K562 (cell line): ENCODE measurements around the gene CHAD. TPM values are rescaled to one million over a fixed set of nuclear protein-coding genes. Genes with fewer than 3 reads are reported as not detected.

ENCODE experiments used
- ATAC-seq: fragments of 200-7000 bp; cut with Tn5 transposase; 3 replicates; pipeline ENCODE4 v1.9.1; 2020; ENCODE audit warnings: moderate library complexity
- BruUV-seq: library from RNA; stranded (reverse); fragments of 400-500 nt; replicated peaks from 2 replicates; lab custom pipeline; 2021; lab: Mats Ljungman, UMichigan
- CTCF ChIA-PET: fragments of 300-600 bp; formaldehyde crosslinking; extraction: SDS; loops from one replicate; lab custom pipeline; 2021; ENCODE audit warnings: low intra/inter-chr PET ratio; lab: Yijun Ruan, JAX
- POLR2A ChIA-PET: fragments of 300-600, 350-650 bp; sonication (Branson Sonifier 250); formaldehyde crosslinking; extraction: SDS; loops from one replicate; lab custom pipeline; 2021; ENCODE audit warnings: antibody characterized with exemption, inconsistent platforms; lab: Yijun Ruan, JAX
- DNase-seq, 4 experiments: peaks; one replicate each; pipeline versions ENCODE4 v3.0.0 to v3.0.0-alpha.2; 2011 to 2018; ENCODE audit warnings: low spot score in 3 of 4, mixed read lengths in 3 of 4; ENCODE audit errors: extremely low read depth in 1 of 4
- FAIRE-seq: peaks from 2 replicates; lab custom pipeline; 2011; peaks lifted over from hg19 to GRCh38; lab: Jason Lieb, UNC
- H2AFZ ChIP-seq: 2 replicates; pipeline ENCODE4 v1.6.0; 2011; ENCODE audit warnings: low read depth, low read length, control low read depth, inconsistent platforms
- H3K27ac ChIP-seq: fragments of 200-600 bp; 3 replicates; pipeline ENCODE4 v1.8.0; 2011; ENCODE audit warnings: low read depth, mild to moderate bottlenecking, control low read depth, inconsistent platforms, low read length, moderate library complexity, mixed read lengths; ENCODE audit errors: extremely low read depth
- H3K27me3 ChIP-seq, 2 experiments: fragments of 300-600 bp in 1 of 2; 2 replicates in 1 of 2; 3 replicates in 1 of 2; pipeline versions ENCODE4 v1.6.0 to v1.8.0; 2011; ENCODE audit warnings: inconsistent platforms in 2 of 2, low read length in 2 of 2, mild to moderate bottlenecking in 1 of 2, mixed read lengths in 1 of 2, moderate library complexity in 1 of 2; ENCODE audit not compliant: control insufficient read depth in 2 of 2, insufficient read depth in 2 of 2
- H3K36me3 ChIP-seq: fragments of 300-600 bp; 3 replicates; pipeline ENCODE4 v1.8.0; 2011; ENCODE audit warnings: mild to moderate bottlenecking, low read length, inconsistent platforms; ENCODE audit not compliant: control insufficient read depth, insufficient read depth
- H3K4me1 ChIP-seq, 2 experiments: fragments of 200-600 bp in 1 of 2; replicated peaks in 1 of 2; 2 replicates in 1 of 2; 3 replicates in 1 of 2; pipeline versions ENCODE4 v1.5.1 to v1.8.0; 2011; ENCODE audit warnings: inconsistent platforms in 2 of 2, low read length in 2 of 2, mild to moderate bottlenecking in 1 of 2, mixed read lengths in 1 of 2, moderate library complexity in 1 of 2; ENCODE audit not compliant: control insufficient read depth in 2 of 2, insufficient read depth in 2 of 2
- H3K4me2 ChIP-seq: 2 replicates; pipeline ENCODE4 v1.6.1; 2011; ENCODE audit warnings: low read length, control low read depth, inconsistent platforms, mixed read lengths; ENCODE audit not compliant: insufficient read depth
- H3K4me3 ChIP-seq: fragments of 200-600 bp; sonication (generic), shearing (Covaris generic); 2 replicates; pipeline ENCODE4 v1.5.1; 2016; ENCODE audit warnings: control low read depth, inconsistent platforms
- H3K79me2 ChIP-seq: fragments of 200-600 bp; 3 replicates; pipeline ENCODE4 v1.8.0; 2011; ENCODE audit warnings: low read length, inconsistent platforms; ENCODE audit not compliant: control insufficient read depth, insufficient read depth
- H3K9ac ChIP-seq, 2 experiments: 2 replicates each; pipeline versions ENCODE4 v1.6.0 to v1.6.1; 2011; ENCODE audit warnings: low read depth in 2 of 2, low read length in 2 of 2, control low read depth in 1 of 2, inconsistent platforms in 1 of 2, mild to moderate bottlenecking in 1 of 2, mixed read lengths in 1 of 2; ENCODE audit not compliant: insufficient read depth in 1 of 2
- H3K9me1 ChIP-seq: one replicate; pipeline ENCODE4 v1.6.0; 2011; ENCODE audit warnings: inconsistent platforms, mild to moderate bottlenecking, low read length, moderate library complexity; ENCODE audit not compliant: control insufficient read depth, insufficient read depth
- H3K9me3 ChIP-seq: replicated peaks from 2 replicates; pipeline ENCODE4 v1.5.1; 2011; ENCODE audit warnings: low read depth, low read length, inconsistent platforms; ENCODE audit not compliant: control insufficient read depth, insufficient read depth
- H4K20me1 ChIP-seq: replicated peaks from 2 replicates; pipeline ENCODE4 v1.6.1; 2011; ENCODE audit warnings: low read length, inconsistent platforms, mixed read lengths; ENCODE audit not compliant: control insufficient read depth, insufficient read depth
- BRCA1 ChIP-seq, 2 experiments: fragments of 450-650 bp in 1 of 2; sonication (generic) in 1 of 2; formaldehyde crosslinking in 1 of 2; IDR thresholded peaks; 2 replicates each; pipeline versions ENCODE4 v1.5.0 to v1.6.1; 2017 to 2020; ENCODE audit warnings: mild to moderate bottlenecking in 1 of 2, missing genetic modification reagents in 1 of 2
- CBFB ChIP-seq: sonication (generic); formaldehyde crosslinking; IDR thresholded peaks from 2 replicates; pipeline ENCODE4 v1.4.0; 2020; ENCODE audit warnings: mild to moderate bottlenecking, missing genetic modification reagents
- GTF2A2 ChIP-seq: IDR thresholded peaks from 2 replicates; pipeline ENCODE4 v1.6.1; 2016; ENCODE audit warnings: mild to moderate bottlenecking, missing genetic modification characterization, missing compliant biosample characterization
- WGBS: fragments of 100-300 bp; shearing (Covaris generic); methylation state at CpG from one replicate; pipeline ENCODE4 v1.1.6; 2016; ENCODE audit warnings: low coverage, mixed read lengths; ENCODE audit not compliant: insufficient coverage; ENCODE audit errors: missing lambda C conversion rate; 5-methylcytosine and 5-hydroxymethylcytosine counted together
- in situ Hi-C: fragments of 300-500 bp; cut with MboI; formaldehyde crosslinking; loops from 4 replicates; pipeline ENCODE4 v1.15.0; 2018; ENCODE audit warnings: inconsistent platforms, mixed read lengths
- intact Hi-C: fragments of 100-400 bp; cut with micrococcal nuclease; formaldehyde crosslinking; loops from 2 replicates; pipeline ENCODE4 v1.14.2; 2022
- polyA plus RNA-seq, 8 experiments: library from polyadenylated mRNA; depleted of rRNA in 4 of 8; stranded (reverse) in 5 of 8; unstranded in 3 of 8; fragments of >200 nt; fragmentation: Nextera tagmentation in 2 of 8; fragmentation: Illumina TruSeq in 1 of 8; extraction: Ambion mirVana in 2 of 8; extraction: Trizol in 1 of 8; gene quantifications; 2 replicates each; pipeline versions ENCODE4 v1.2.1 to v1.2.3, GENCODE V29; 2011 to 2014; ENCODE audit warnings: inconsistent platforms in 1 of 8, missing spikeins in 1 of 8
- total RNA-seq, 7 experiments: library from RNA; depleted of rRNA in 6 of 7; stranded (reverse); fragments of >200 nt in 6 of 7; fragmentation: Illumina TruSeq in 2 of 7; extraction: Trizol in 2 of 7; gene quantifications; 2 replicates each; pipeline versions ENCODE4 v1.2.1 to v1.2.3, GENCODE V29; 2011 to 2021; ENCODE audit warnings: low replicate concordance in 1 of 7
- TF ChIP-seq, protein P1 (sequence below): fragments of 450-650 bp; formaldehyde crosslinking; IDR thresholded peaks from 2 replicates; pipeline ENCODE4 v1.4.0; 2022; ENCODE audit warnings: missing genetic modification characterization

CHAD gene
- total and polyA plus RNA-seq, 9 of the 15 experiments (the other 6 are each of a cell fraction or from before 2014, with no cell fraction given): not detected

DNA sequence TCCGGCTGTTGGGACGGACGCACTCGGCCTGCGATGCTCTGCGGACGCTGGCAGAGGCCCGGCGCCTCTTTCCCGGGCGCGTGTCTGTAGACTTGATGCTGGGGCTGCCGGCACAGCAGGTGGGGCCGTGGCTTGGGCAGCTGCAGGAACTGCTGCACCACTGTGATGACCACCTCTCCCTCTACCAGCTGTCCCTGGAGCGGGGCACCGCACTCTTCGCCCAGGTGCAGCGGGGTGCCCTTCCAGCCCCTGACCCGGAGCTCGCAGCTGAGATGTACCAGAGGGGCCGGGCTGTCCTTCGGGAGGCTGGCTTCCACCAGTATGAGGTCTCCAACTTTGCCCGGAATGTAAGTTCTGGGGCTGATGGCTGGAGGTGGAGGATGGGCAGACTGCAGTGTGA lies 13.4 kb upstream of the CHAD start:
- 67% methylated on average over 18 of the region's 23 CpGs for WGBS
- CTCF ChIA-PET: interaction anchor here (0.7 to 1.2 kb wide), 5 partner anchors 65 to 359 kb away, joined by 3 to 6 read pairs (median 5); partner anchors contain the start of gene SPATA20
- no TSS peak for BruUV-seq
- H3K9me3 ChIP-seq: no peaks in the 10 kb centered on the region
- no peak for ATAC-seq
- H3K4me3 ChIP-seq: no peak overlapping the region
- TF ChIP-seq CBFB (CRISPR knock-in tag) (peak; percentile 87), GTF2A2 (tag) (no peak), BRCA1 (IDR thresholded peaks at IDR 0.05) (no peak), BRCA1 (CRISPR knock-in tag; IDR thresholded peaks at IDR 0.05) (no peak)
- TF ChIP-seq, protein P1, sequence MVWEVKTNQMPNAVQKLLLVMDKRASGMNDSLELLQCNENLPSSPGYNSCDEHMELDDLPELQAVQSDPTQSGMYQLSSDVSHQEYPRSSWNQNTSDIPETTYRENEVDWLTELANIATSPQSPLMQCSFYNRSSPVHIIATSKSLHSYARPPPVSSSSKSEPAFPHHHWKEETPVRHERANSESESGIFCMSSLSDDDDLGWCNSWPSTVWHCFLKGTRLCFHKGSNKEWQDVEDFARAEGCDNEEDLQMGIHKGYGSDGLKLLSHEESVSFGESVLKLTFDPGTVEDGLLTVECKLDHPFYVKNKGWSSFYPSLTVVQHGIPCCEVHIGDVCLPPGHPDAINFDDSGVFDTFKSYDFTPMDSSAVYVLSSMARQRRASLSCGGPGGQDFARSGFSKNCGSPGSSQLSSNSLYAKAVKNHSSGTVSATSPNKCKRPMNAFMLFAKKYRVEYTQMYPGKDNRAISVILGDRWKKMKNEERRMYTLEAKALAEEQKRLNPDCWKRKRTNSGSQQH (CRISPR knock-in tag): no peak
- TF ChIP-seq, all 486 proteins: peak for 1
- DNase-seq: no peak
- Histone ChIP-seq H2AFZ (no peak overlapping the region), H4K20me1 (no peaks in the 10 kb centered on the region), H3K27me3 (no peaks in the 10 kb centered on the region), H3K36me3 (peaks cover 53% of the 10 kb centered on the region), H3K4me2 (no peak overlapping the region), H3K4me1 (peaks cover 9 to 28% of the 10 kb centered on the region in 2 experiments; a peak in 4 of 5 replicates), H3K9me1 (no peaks in the 10 kb centered on the region), H3K79me2 (peaks cover 18% of the 10 kb centered on the region), H3K9ac (peak overlapping the region in 1 of 2 experiments; percentile 82; a peak in 2 of 4 replicates), H3K27ac (no peak overlapping the region)
- in situ Hi-C loops (no loop called here), intact Hi-C loops (loop anchor here (1.0 to 5.0 kb wide), 5 partner anchors 65 to 360 kb away; partner anchors contain the start of gene SPATA20)
- FAIRE-seq: no peak
- POLR2A ChIA-PET: interaction anchor here (1.1 kb wide), 1 partner anchor 40 kb away, joined by 3 read pairs; no protein-coding TSS in a partner anchor
